ENCODE data around the gene RAP1GAP2.

DNA sequence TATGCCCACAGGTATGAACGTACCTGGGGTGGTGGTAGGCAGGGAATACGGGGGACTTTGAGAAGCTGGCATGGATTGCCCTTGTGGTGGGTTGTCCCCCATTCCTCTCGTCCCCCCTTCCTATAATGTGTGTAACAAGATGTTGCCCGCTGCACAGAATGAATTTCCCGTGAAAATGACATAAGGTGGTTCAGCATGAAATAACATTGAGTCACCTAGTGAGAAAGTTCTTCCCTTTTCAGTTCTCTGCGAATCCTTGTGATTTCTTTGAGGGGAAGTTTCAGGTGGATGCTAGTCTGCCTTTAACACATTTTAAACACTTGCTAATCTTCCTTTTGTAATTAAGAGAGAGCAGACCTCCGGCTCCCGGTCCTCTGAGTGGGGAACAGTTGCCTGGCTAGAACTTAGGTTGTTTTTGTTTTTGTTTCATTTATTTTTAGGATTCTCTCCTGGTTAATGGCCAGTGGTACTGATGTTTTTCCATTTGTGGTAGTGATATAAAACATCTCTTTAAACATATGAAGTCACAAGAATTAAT lies 58.9 kb downstream of the RAP1GAP2 start:
- TF ChIP-seq CTCF (IDR thresholded peaks at IDR 0.05): no peak
- no peak for TF ChIP-seq POLR2A (IDR thresholded peaks at IDR 0.05)

All from Peyer's patch (tissue), 4 donors.